HepG2 (cell line): ENCODE data around the gene LRP5. TPM values are rescaled to one million over a fixed set of nuclear protein-coding genes. Genes with fewer than 3 reads are reported as not detected.

Experiments used
- BRD4 ChIP-seq: sonication (generic); formaldehyde crosslinking; IDR thresholded peaks from 2 replicates; pipeline ENCODE4 v1.4.0; 2020; ENCODE audit warnings: missing genetic modification reagents
- HIVEP1 ChIP-seq: sonication (generic); formaldehyde crosslinking; IDR thresholded peaks from 2 replicates; pipeline ENCODE4 v1.4.0; 2020; ENCODE audit warnings: mild to moderate bottlenecking, missing genetic modification reagents
- HNRNPK ChIP-seq: fragments of 200-400 bp; formaldehyde crosslinking; IDR thresholded peaks from 2 replicates; pipeline ENCODE4 v1.6.1; 2018; ENCODE audit warnings: low read length, low read depth, moderate library complexity, mild to moderate bottlenecking; ENCODE audit not compliant: poor library complexity, severe bottlenecking
- HOXA3 ChIP-seq: sonication (generic); formaldehyde crosslinking; IDR thresholded peaks from 2 replicates; pipeline ENCODE4 v1.5.0; 2020; ENCODE audit warnings: missing genetic modification reagents
- KMT2A ChIP-seq: sonication (generic); formaldehyde crosslinking; IDR thresholded peaks from 2 replicates; pipeline ENCODE4 v1.4.0; 2020; ENCODE audit warnings: missing genetic modification reagents
- MAFG ChIP-seq: sonication (generic); formaldehyde crosslinking; IDR thresholded peaks from 2 replicates; pipeline ENCODE4 v1.5.1; 2020; ENCODE audit warnings: mild to moderate bottlenecking, missing genetic modification reagents
- NFATC3 ChIP-seq: sonication (generic); formaldehyde crosslinking; IDR thresholded peaks from 2 replicates; pipeline ENCODE4 v1.5.1; 2020; ENCODE audit warnings: mild to moderate bottlenecking, missing genetic modification reagents
- POLR2A ChIP-seq, 2 experiments: IDR thresholded peaks; 2 replicates each; pipeline ENCODE4 v1.6.1; 2011; ENCODE audit warnings: low read depth in 2 of 2, low read length in 2 of 2, mild to moderate bottlenecking in 1 of 2, moderate library complexity in 1 of 2; ENCODE audit not compliant: insufficient read depth in 1 of 2
- POLR2AphosphoS5 ChIP-seq: IDR thresholded peaks from 2 replicates; pipeline ENCODE4 v1.6.1; 2012; ENCODE audit warnings: low read depth, low read length
- TFDP1 ChIP-seq: IDR thresholded peaks from 2 replicates; pipeline ENCODE4 v1.6.1; 2016; ENCODE audit warnings: missing compliant biosample characterization, missing genetic modification reagents, borderline replicate concordance
- TFDP2 ChIP-seq: sonication (generic); formaldehyde crosslinking; IDR thresholded peaks from 2 replicates; pipeline ENCODE4 v1.4.0; 2020; ENCODE audit warnings: missing genetic modification reagents
- XRCC5 ChIP-seq: fragments of 200-400 bp; formaldehyde crosslinking; optimal IDR thresholded peaks from 2 replicates; pipeline ENCODE3; 2017; ENCODE audit warnings: mild to moderate bottlenecking, low read length
- ZMAT3 ChIP-seq: sonication (generic); formaldehyde crosslinking; conservative IDR thresholded peaks from 2 replicates; pipeline ENCODE4 v1.7.0; 2021; ENCODE audit warnings: missing genetic modification reagents
- ZNF121 ChIP-seq: sonication (generic); formaldehyde crosslinking; IDR thresholded peaks from 2 replicates; pipeline ENCODE4 v1.5.0; 2020; ENCODE audit warnings: mild to moderate bottlenecking, missing genetic modification reagents
- ZNF124 ChIP-seq: sonication (generic); formaldehyde crosslinking; IDR thresholded peaks from 2 replicates; pipeline ENCODE4 v1.4.0; 2020; ENCODE audit warnings: missing genetic modification reagents
- ZNF687 ChIP-seq: sonication (generic); formaldehyde crosslinking; IDR thresholded peaks from 2 replicates; pipeline ENCODE4 v1.5.1; 2020; ENCODE audit warnings: mild to moderate bottlenecking, missing genetic modification reagents, moderate library complexity
- ZNF770 ChIP-seq: sonication (generic); formaldehyde crosslinking; IDR thresholded peaks from 2 replicates; pipeline ENCODE4 v1.5.0; 2020; ENCODE audit warnings: mild to moderate bottlenecking, missing genetic modification reagents
- ZNF883 ChIP-seq: sonication (generic); formaldehyde crosslinking; IDR thresholded peaks from 2 replicates; pipeline ENCODE4 v1.5.1; 2020; ENCODE audit warnings: mild to moderate bottlenecking, missing genetic modification reagents; ENCODE audit errors: not compliant biosample characterization
- ZSCAN21 ChIP-seq: sonication (generic); formaldehyde crosslinking; IDR thresholded peaks from 2 replicates; pipeline ENCODE4 v1.8.0; 2022; ENCODE audit warnings: mild to moderate bottlenecking, missing genetic modification reagents, moderate library complexity, borderline replicate concordance
- polyA plus RNA-seq, 8 experiments: library from polyadenylated mRNA; depleted of rRNA in 3 of 8; stranded (reverse) in 7 of 8; unstranded in 1 of 8; fragments of >200 nt; fragmentation: Illumina TruSeq in 4 of 8; extraction: Trizol in 4 of 8; gene quantifications; 2 replicates each; pipeline versions ENCODE4 v1.2.1 to v1.2.3, GENCODE V29; 2011 to 2016; ENCODE audit warnings: low read depth in 4 of 8, missing spikeins in 1 of 8, mixed read lengths in 1 of 8; ENCODE audit not compliant: insufficient read depth in 1 of 8
- total RNA-seq, 5 experiments: library from RNA; depleted of rRNA; stranded (reverse); fragments of >200 nt; fragmentation: Illumina TruSeq; extraction: Trizol; gene quantifications; 2 replicates each; pipeline ENCODE4 v1.2.3, GENCODE V29; 2016; ENCODE audit warnings: low read depth in 1 of 5

Gene LRP5
- total and polyA plus RNA-seq, 2 of the 13 experiments (the other 11 are each of a cell fraction or from before 2014, with no cell fraction given), result 40.4 to 64.0 TPM

GRCh38 chr11:68460741-68461574 lies 148.6 kb downstream of the LRP5 start, which contains the start of gene PPP6R3 (continued):
- peak; percentile 61; the same call in 1 of the 2 replicates for TF ChIP-seq TFDP1 (CRISPR knock-in tag)
- TF ChIP-seq ZNF121, result peak; percentile 49; the same call in 1 of the 2 replicates
- TF ChIP-seq BRD4 (CRISPR knock-in tag), result peak; percentile 75
- peak; percentile 68 for TF ChIP-seq HOXA3 (CRISPR knock-in tag)
- 0 out of 2 replicates have a peak, but pooled peaks have one; percentile 29 for TF ChIP-seq KMT2A
- no peak for TF ChIP-seq MAFG (CRISPR knock-in tag)
- peak; percentile 28 for TF ChIP-seq HNRNPK
- no peak for TF ChIP-seq NFATC3 (CRISPR knock-in tag)
- TF ChIP-seq TFDP2 (CRISPR knock-in tag), result peak; percentile 56
- TF ChIP-seq ZNF124 (CRISPR knock-in tag), result 0 out of 2 replicates have a peak, but pooled peaks have one; percentile 26
- TF ChIP-seq ZNF687 (CRISPR knock-in tag), result peak; percentile 60
- no peak for TF ChIP-seq XRCC5
- peak; percentile 67 for TF ChIP-seq POLR2AphosphoS5
- 0 out of 2 replicates have a peak, but pooled peaks have one; percentile 20 for TF ChIP-seq ZNF770 (CRISPR knock-in tag)
- TF ChIP-seq POLR2A (IDR thresholded peaks at IDR 0.05; ENCODE audit: insufficient read depth in 1 of 2, low read depth in 2 of 2, low read length in 2 of 2), result peak; percentile 66 to 83
- peak; percentile 57; the same call in 1 of the 2 replicates for TF ChIP-seq ZSCAN21 (CRISPR knock-in tag)
- peak; percentile 13 for TF ChIP-seq ZNF883 (CRISPR knock-in tag)
- no peak for TF ChIP-seq HIVEP1 (CRISPR knock-in tag)
- 0 out of 2 replicates have a peak, but pooled peaks have one; percentile 40 for TF ChIP-seq ZMAT3 (CRISPR knock-in tag)
